ENCODE measurements around the gene TMEM170A. TPM values are rescaled to one million over a fixed set of nuclear protein-coding genes. Genes with fewer than 3 reads are reported as not detected.

TMEM170A gene
- total RNA-seq, 1 donor from 2014 or later, result 38.4 TPM

GRCh38 chr16:75452464-75453190, 11.9 kb downstream of the TMEM170A start:
- Mint-ChIP-seq H3K4me1 (peaks cover 17% of the 10 kb centered on the region), H3K9me3 (no peaks in the 10 kb centered on the region), H3K27me3 (ENCODE audit: low read depth) (no peaks in the 10 kb centered on the region), H3K27ac (no peak overlapping the region), H3K4me3 (no peak overlapping the region), H3K36me3 (peaks cover 24% of the 10 kb centered on the region)
- no peak for TF ChIP-seq CTCF (IDR thresholded peaks at IDR 0.05; ENCODE audit: unreplicated experiment)
- DNase-seq (ENCODE audit: low spot score in 2 of 2, unreplicated experiment in 2 of 2), result no peak

- Mint-ChIP-seq H3K9me3 (no peaks in the 10 kb centered on the region), H3K36me3 (peaks cover 25% of the 10 kb centered on the region)
Measured at GRCh38 chr16:75446416-75446815, 18.1 kb downstream of the TMEM170A start.

GRCh38 chr16:75445298-75445697, 19.2 kb downstream of the TMEM170A start:
- H3K27ac Mint-ChIP-seq, result peak overlapping the region; percentile 12

More at GRCh38 chr16:75446416-75446815, 18.1 kb downstream of the TMEM170A start:
- H3K27me3 Mint-ChIP-seq (ENCODE audit: low read depth), result no peaks in the 10 kb centered on the region
- TF ChIP-seq CTCF (IDR thresholded peaks at IDR 0.05; ENCODE audit: unreplicated experiment), result no peak
- H3K27ac Mint-ChIP-seq, result no peak overlapping the region
- DNase-seq (ENCODE audit: low spot score in 2 of 2, unreplicated experiment in 2 of 2), result no peak
- no peaks in the 10 kb centered on the region for H3K4me1 Mint-ChIP-seq
- H3K4me3 Mint-ChIP-seq, result no peak overlapping the region

GRCh38 chr16:75443298-75443697, 21.2 kb downstream of the TMEM170A start:
- H3K4me1 Mint-ChIP-seq, result no peaks in the 10 kb centered on the region
- H3K4me3 Mint-ChIP-seq, result no peak overlapping the region
- H3K9me3 Mint-ChIP-seq, result no peaks in the 10 kb centered on the region
- peaks cover 6% of the 10 kb centered on the region for H3K36me3 Mint-ChIP-seq
- H3K27me3 Mint-ChIP-seq (ENCODE audit: low read depth), result no peaks in the 10 kb centered on the region
- peak overlapping the region; percentile 75 for H3K27ac Mint-ChIP-seq
- TF ChIP-seq CTCF (IDR thresholded peaks at IDR 0.05; ENCODE audit: unreplicated experiment), result no peak
- DNase-seq (ENCODE audit: low spot score in 2 of 2, unreplicated experiment in 2 of 2), result no peak

More at GRCh38 chr16:75445298-75445697, 19.2 kb downstream of the TMEM170A start:
- DNase-seq (ENCODE audit: low spot score in 2 of 2, unreplicated experiment in 2 of 2), result no peak
- Mint-ChIP-seq H3K4me1 (no peaks in the 10 kb centered on the region), H3K36me3 (peaks cover 16% of the 10 kb centered on the region), H3K9me3 (no peaks in the 10 kb centered on the region), H3K27me3 (ENCODE audit: low read depth) (no peaks in the 10 kb centered on the region), H3K4me3 (no peak overlapping the region)
- TF ChIP-seq CTCF (IDR thresholded peaks at IDR 0.05; ENCODE audit: unreplicated experiment), result no peak

GRCh38 chr16:75433732-75434413, 30.6 kb downstream of the TMEM170A start:
- Mint-ChIP-seq H3K36me3 (peaks cover 4% of the 10 kb centered on the region), H3K9me3 (peaks cover 5% of the 10 kb centered on the region), H3K4me3 (peak overlapping the region; percentile 71), H3K4me1 (peaks cover 13% of the 10 kb centered on the region), H3K27me3 (ENCODE audit: low read depth) (no peaks in the 10 kb centered on the region), H3K27ac (peak overlapping the region; percentile 96)
- peak; percentile 27 to 60 for DNase-seq (ENCODE audit: low spot score in 2 of 2, unreplicated experiment in 2 of 2)
- no peak for TF ChIP-seq CTCF (IDR thresholded peaks at IDR 0.05; ENCODE audit: unreplicated experiment)
